ENCODE measurements around the gene DENND1C. TPM values are rescaled to one million over a fixed set of nuclear protein-coding genes. Genes with fewer than 3 reads are reported as not detected.
"Not testable (repeated sequence)": the region's sequence is repeated elsewhere in the genome, so short reads cannot be mapped to it uniquely, and the experiment has no call there.

Gene DENND1C
- total and polyA plus RNA-seq, 7 experiments from 2014 or later: 57.3 to 142 (median 118) TPM

DNA sequence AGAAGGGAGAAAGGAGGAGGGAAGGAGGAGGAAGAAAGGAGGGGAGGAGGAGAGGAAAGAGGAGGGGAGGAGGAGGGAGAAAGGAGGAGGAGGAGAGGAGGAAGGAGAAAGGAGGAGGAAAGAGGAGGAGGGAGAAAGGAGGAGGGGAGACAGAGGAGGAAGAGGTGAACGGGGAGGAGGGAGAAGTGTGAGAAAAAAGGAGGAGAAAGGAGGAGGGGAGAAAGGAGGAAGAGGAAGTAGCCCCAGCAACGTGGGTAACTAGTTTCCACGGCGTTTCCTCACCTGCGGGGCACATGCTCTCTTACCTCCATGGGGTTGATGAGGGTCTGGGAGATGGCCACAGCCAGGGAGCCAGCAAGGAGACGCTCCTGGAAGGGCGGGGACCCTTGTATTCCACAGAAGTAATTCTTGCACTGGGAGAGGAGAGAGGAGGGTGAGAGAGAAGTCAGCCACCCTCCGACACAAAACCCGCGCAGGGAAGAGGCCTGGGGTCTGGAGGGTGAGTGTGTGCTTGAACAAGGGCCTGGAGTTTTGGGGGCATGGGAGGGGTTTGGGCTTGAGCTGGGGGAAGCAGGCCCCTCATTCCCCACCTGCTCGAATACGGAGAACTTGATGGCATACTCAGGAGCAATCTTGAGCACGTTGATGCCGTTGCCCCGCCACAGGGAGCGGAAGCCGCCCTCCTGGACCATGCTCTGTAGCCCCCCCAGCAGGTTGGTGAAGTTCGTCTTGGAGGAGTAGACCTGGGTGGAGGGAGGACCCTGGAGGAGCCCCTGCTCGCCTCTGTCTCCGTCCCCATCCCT lies 52.0 kb downstream of the DENND1C start:
- Histone ChIP-seq H3K4me3 (ENCODE audit: low read length) (no peak overlapping the region), H3K27me3 (ENCODE audit: control insufficient read depth in 2 of 2, insufficient read depth in 2 of 2, low read length in 2 of 2) (no peaks in the 10 kb centered on the region), H3K27ac (ENCODE audit: low read depth, low read length) (no peak overlapping the region), H3K4me1 (ENCODE audit: control insufficient read depth in 2 of 2, insufficient read depth in 2 of 2, low read length in 2 of 2) (peaks cover 7 to 20% of the 10 kb centered on the region in 2 donors), H3K36me3 (ENCODE audit: control insufficient read depth in 2 of 3, insufficient read depth in 3 of 3, low read length in 3 of 3) (no peaks in the 10 kb centered on the region), H3K9me3 (ENCODE audit: control insufficient read depth in 2 of 3, low read length in 3 of 3) (no peaks in the 10 kb centered on the region)
- peak overlapping the region in 3 of 10 donors; percentile 14 to 57 (median 35) for H3K4me3 Mint-ChIP-seq
- DNase-seq: no peak
- ATAC-seq: no peak
- ChIA-PET CTCF (no interaction called here), POLR2A (interaction anchor here (0.5 kb wide), 1 partner anchor 91 kb away, joined by 4 read pairs; no protein-coding TSS in a partner anchor)
- H3K36me3 Mint-ChIP-seq: peaks cover 0 to 2% (median 0%) of the 10 kb centered on the region in 5 donors
- intact Hi-C loops (cut with micrococcal nuclease): loop anchor here in 1 of 2 donors (10.0 kb wide), 1 partner anchor 55 kb away; the partner anchor contains the start of gene DENND1C
- H3K9me3 Mint-ChIP-seq: peaks cover 0 to 2% (median 0%) of the 10 kb centered on the region in 11 donors
- peak overlapping the region in 2 of 9 donors; percentile 20 for H3K27ac Mint-ChIP-seq
- no peaks in the 10 kb centered on the region for H3K27me3 Mint-ChIP-seq
- peaks cover 4 to 23% (median 13%) of the 10 kb centered on the region in 7 donors for H3K4me1 Mint-ChIP-seq

DNA sequence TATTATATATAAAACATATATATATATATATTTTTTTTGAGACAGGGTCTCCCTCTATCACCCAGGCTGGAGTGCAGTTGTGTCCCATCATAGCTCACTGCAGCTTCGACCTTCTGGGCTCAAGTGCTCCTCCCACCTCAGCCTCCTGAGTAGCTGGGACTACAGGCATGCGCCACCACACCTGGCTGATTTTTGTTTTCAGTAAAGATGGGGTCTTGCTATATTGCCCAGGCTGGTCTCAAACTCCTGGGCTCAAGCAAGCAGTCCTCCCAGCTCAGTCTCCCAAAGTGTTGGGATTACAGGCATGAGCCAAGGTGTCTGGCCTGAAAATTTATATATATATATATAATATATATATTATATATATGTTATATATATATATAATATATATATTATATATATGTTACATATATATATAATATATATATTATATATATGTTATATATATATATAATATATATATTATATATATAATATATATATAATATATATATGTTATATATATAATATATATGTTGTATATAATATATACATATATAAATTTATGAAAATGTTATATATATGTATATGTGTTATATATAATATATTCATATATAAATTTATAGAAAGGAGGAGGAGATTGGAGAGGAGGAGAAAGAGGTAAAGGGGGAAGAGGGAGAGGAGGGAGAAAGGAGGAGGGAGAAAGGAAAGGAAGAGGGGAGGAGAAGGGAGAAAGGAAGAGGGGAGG lies 52.7 kb downstream of the DENND1C start:
- H3K27me3 ChIP-seq (ENCODE audit: control insufficient read depth in 2 of 2, insufficient read depth in 2 of 2, low read length in 2 of 2); H3K27me3 Mint-ChIP-seq; POLR2A ChIA-PET; H3K27ac Mint-ChIP-seq; H3K27ac ChIP-seq (ENCODE audit: low read depth, low read length); DNase-seq; H3K9me3 ChIP-seq (ENCODE audit: control insufficient read depth in 2 of 3, low read length in 3 of 3); H3K36me3 ChIP-seq (ENCODE audit: control insufficient read depth in 2 of 3, insufficient read depth in 3 of 3, low read length in 3 of 3); H3K9me3 Mint-ChIP-seq; H3K4me3 Mint-ChIP-seq; H3K36me3 Mint-ChIP-seq; H3K4me3 ChIP-seq (ENCODE audit: low read length); ATAC-seq: not testable (repeated sequence)
- CTCF ChIA-PET: interaction anchor here (0.5 kb wide), 1 partner anchor 110 kb away, joined by 3 read pairs; no protein-coding TSS in a partner anchor
- peaks cover 7 to 20% of the 10 kb centered on the region in 2 donors for H3K4me1 ChIP-seq (ENCODE audit: control insufficient read depth in 2 of 2, insufficient read depth in 2 of 2, low read length in 2 of 2)
- peaks cover 4 to 25% (median 13%) of the 10 kb centered on the region in 7 donors for H3K4me1 Mint-ChIP-seq
- intact Hi-C loops (cut with micrococcal nuclease): loop anchor here in 1 of 2 donors (10.0 kb wide), 1 partner anchor 56 kb away; the partner anchor contains the start of gene DENND1C

- no peak overlapping the region for H3K27ac Mint-ChIP-seq
- H3K36me3 ChIP-seq (ENCODE audit: control insufficient read depth in 2 of 3, insufficient read depth in 3 of 3, low read length in 3 of 3): peaks cover 0 to 4% (median 0%) of the 10 kb centered on the region in 3 experiments
- CTCF ChIA-PET: interaction anchor here (0.6 kb wide), 2 partner anchors 23 to 82 kb away, joined by 3 to 4 read pairs; no protein-coding TSS in a partner anchor
- no peak overlapping the region for H3K4me3 Mint-ChIP-seq
- H3K27me3 ChIP-seq (ENCODE audit: control insufficient read depth in 2 of 2, insufficient read depth in 2 of 2, low read length in 2 of 2): no peaks in the 10 kb centered on the region
- H3K9me3 Mint-ChIP-seq: peaks cover 0 to 2% (median 0%) of the 10 kb centered on the region in 11 donors
- no peak for ATAC-seq
- peaks cover 0 to 5% (median 0%) of the 10 kb centered on the region in 5 donors for H3K36me3 Mint-ChIP-seq
- no peak overlapping the region for H3K4me3 ChIP-seq (ENCODE audit: low read length)
- no peak for DNase-seq
- POLR2A ChIA-PET: interaction anchor here (1.2 to 4.0 kb wide), 2 partner anchors 55 kb away, joined by 4 to 22 read pairs; partner anchors contain the start of gene ALKBH7
- peaks cover 19 to 42% (median 31%) of the 10 kb centered on the region in 7 donors for H3K4me1 Mint-ChIP-seq
- no peaks in the 10 kb centered on the region for H3K9me3 ChIP-seq (ENCODE audit: control insufficient read depth in 2 of 3, low read length in 3 of 3)
- intact Hi-C loops (cut with micrococcal nuclease): loop anchor here in 1 of 2 donors (10.0 kb wide), 1 partner anchor 58 kb away; the partner anchor contains the start of gene DENND1C
- no peak overlapping the region for H3K27ac ChIP-seq (ENCODE audit: low read depth, low read length)
- peaks cover 15 to 32% of the 10 kb centered on the region in 2 donors for H3K4me1 ChIP-seq (ENCODE audit: control insufficient read depth in 2 of 2, insufficient read depth in 2 of 2, low read length in 2 of 2)
- no peaks in the 10 kb centered on the region for H3K27me3 Mint-ChIP-seq
Observed at GRCh38 chr19:6427131-6427530, 54.5 kb downstream of the DENND1C start.

- no peak for ATAC-seq
- H3K4me3 Mint-ChIP-seq: peak overlapping the region; percentile 69 to 87 (median 78)
- CTCF ChIA-PET: no interaction called here
- intact Hi-C loops (cut with micrococcal nuclease): loop anchor here (1.0 to 10.0 kb wide), 16 partner anchors 33 to 772 kb away; partner anchors contain the start of genes CLPP (in 2 of the 2), DENND1C (in 2 of the 2), GPR108 (in 2 of the 2) and GTF2F1 (in 2 of the 2)
- peaks cover 0 to 10% (median under 1%) of the 10 kb centered on the region in 5 donors for H3K36me3 Mint-ChIP-seq
- no peak for DNase-seq
- Histone ChIP-seq H3K36me3 (ENCODE audit: control insufficient read depth in 2 of 3, insufficient read depth in 3 of 3, low read length in 3 of 3) (peaks cover 0 to 15% (median 0%) of the 10 kb centered on the region in 3 experiments), H3K4me1 (ENCODE audit: control insufficient read depth in 2 of 2, insufficient read depth in 2 of 2, low read length in 2 of 2) (peaks cover 15 to 32% of the 10 kb centered on the region in 2 donors), H3K9me3 (ENCODE audit: control insufficient read depth in 2 of 3, low read length in 3 of 3) (no peaks in the 10 kb centered on the region), H3K4me3 (ENCODE audit: low read length) (peak overlapping the region; percentile 39), H3K27me3 (ENCODE audit: control insufficient read depth in 2 of 2, insufficient read depth in 2 of 2, low read length in 2 of 2) (no peaks in the 10 kb centered on the region), H3K27ac (ENCODE audit: low read depth, low read length) (peak overlapping the region; percentile 77)
- POLR2A ChIA-PET: interaction anchor here (0.6 to 4.0 kb wide), 9 partner anchors 13 to 673 kb away, joined by 3 to 22 read pairs (median 3); partner anchors contain the start of genes ALKBH7 and DENND1C
- no peaks in the 10 kb centered on the region for H3K9me3 Mint-ChIP-seq
- peak overlapping the region; percentile 78 to 97 (median 94) for H3K27ac Mint-ChIP-seq
- peaks cover 18 to 51% (median 38%) of the 10 kb centered on the region in 7 donors for H3K4me1 Mint-ChIP-seq
- H3K27me3 Mint-ChIP-seq: no peaks in the 10 kb centered on the region
Observed at GRCh38 chr19:6425732-6426620, 55.6 kb downstream of the DENND1C start.

- intact Hi-C loops (cut with micrococcal nuclease): loop anchor here (1.0 to 10.0 kb wide), 16 partner anchors 32 to 773 kb away; partner anchors contain the start of genes CLPP (in 2 of the 2), DENND1C (in 2 of the 2), GPR108 (in 2 of the 2) and GTF2F1 (in 2 of the 2)
- H3K4me1 Mint-ChIP-seq: peaks cover 18 to 48% (median 41%) of the 10 kb centered on the region in 7 donors
- H3K4me1 ChIP-seq (ENCODE audit: control insufficient read depth in 2 of 2, insufficient read depth in 2 of 2, low read length in 2 of 2): peaks cover 15 to 32% of the 10 kb centered on the region in 2 donors
- peaks cover 0 to 24% (median 3%) of the 10 kb centered on the region in 3 experiments for H3K36me3 ChIP-seq (ENCODE audit: control insufficient read depth in 2 of 3, insufficient read depth in 3 of 3, low read length in 3 of 3)
- peak overlapping the region; percentile 77 for H3K27ac ChIP-seq (ENCODE audit: low read depth, low read length)
- ATAC-seq: peak; percentile 89
- peak overlapping the region; percentile 39 for H3K4me3 ChIP-seq (ENCODE audit: low read length)
- H3K9me3 Mint-ChIP-seq: no peaks in the 10 kb centered on the region
- CTCF ChIA-PET: interaction anchor here (0.5 to 1.0 kb wide), 5 partner anchors 48 to 639 kb away, joined by 3 to 4 read pairs (median 3); no protein-coding TSS in a partner anchor
- H3K4me3 Mint-ChIP-seq: peak overlapping the region; percentile 69 to 87 (median 78)
- no peaks in the 10 kb centered on the region for H3K27me3 Mint-ChIP-seq
- H3K27me3 ChIP-seq (ENCODE audit: control insufficient read depth in 2 of 2, insufficient read depth in 2 of 2, low read length in 2 of 2): no peaks in the 10 kb centered on the region
- H3K27ac Mint-ChIP-seq: peak overlapping the region; percentile 78 to 97 (median 94)
- peak; percentile 66 to 100 (median 99) for DNase-seq
- H3K36me3 Mint-ChIP-seq: peaks cover 0 to 16% (median 3%) of the 10 kb centered on the region in 5 donors
- POLR2A ChIA-PET: interaction anchor here (0.6 to 4.0 kb wide), 14 partner anchors 15 to 1445 kb away, joined by 3 to 22 read pairs (median 3); partner anchors contain the start of genes ALKBH7, CLPP, DENND1C and PET100
- H3K9me3 ChIP-seq (ENCODE audit: control insufficient read depth in 2 of 3, low read length in 3 of 3): no peaks in the 10 kb centered on the region
Observed at GRCh38 chr19:6424939-6425731, 56.5 kb downstream of the DENND1C start.

Data from naive thymus-derived CD4-positive, alpha-beta T cell (primary cell).